ENCODE data around the gene PPA2. TPM values are rescaled to one million over a fixed set of nuclear protein-coding genes. Genes with fewer than 3 reads are reported as not detected.

Gene PPA2
- total and polyA plus RNA-seq, 10 of the 15 experiments (the other 5 are each of a cell fraction or from before 2014, with no cell fraction given) = 93.8 to 293 (median 146) TPM

DNA sequence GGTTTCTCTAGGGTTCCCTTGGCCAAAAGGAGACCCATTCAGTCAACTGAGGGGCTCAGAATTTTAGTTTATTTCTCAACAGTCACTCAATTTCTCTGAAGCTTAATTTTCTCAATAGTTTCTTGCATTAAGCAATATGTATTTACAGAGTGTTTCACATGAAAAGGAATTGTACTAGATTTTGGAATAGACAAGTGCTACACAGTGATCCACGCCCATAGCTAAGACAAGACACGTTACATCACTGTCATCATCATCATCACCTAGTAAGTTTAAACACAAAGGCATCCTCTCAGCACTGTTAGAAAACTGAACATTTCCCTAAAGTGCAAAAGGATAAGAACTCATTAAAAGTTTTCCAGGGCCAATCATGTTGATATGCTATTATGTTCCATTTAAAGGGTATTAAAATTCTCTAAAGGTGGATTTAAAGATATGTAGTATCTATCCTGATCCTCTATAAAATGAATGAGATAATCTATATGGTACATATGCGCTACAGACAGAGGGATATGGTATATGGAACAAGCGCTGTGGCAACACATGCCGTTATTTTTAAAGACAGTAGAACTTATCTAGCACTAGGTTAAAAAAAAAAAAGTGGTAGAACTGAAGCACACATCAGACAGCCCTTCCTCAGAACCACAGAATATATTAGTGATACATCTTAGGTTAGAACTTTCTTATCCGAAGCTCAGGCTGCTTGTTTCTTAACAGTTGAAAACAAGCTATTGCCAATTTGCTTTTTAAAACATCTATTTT, 12.1 kb downstream of the PPA2 start:
- DNase-seq (ENCODE audit: low read depth, low spot score) (no peak), ATAC-seq (no peak; the same call in 2 of the 3 replicates), FAIRE-seq (no peak)
- Histone ChIP-seq H3K4me1 (ENCODE audit: control insufficient read depth, insufficient read depth, low read length) (no peaks in the 10 kb centered on the region), H3K4me3 (no peak overlapping the region), H3K9ac (ENCODE audit: control insufficient read depth, insufficient read depth, low read length) (no peak overlapping the region), H3K4me2 (ENCODE audit: control insufficient read depth, insufficient read depth) (no peak overlapping the region), H3K27me3 (replicated peaks in 1 of 2; ENCODE audit: control insufficient read depth in 2 of 2, insufficient read depth in 2 of 2, low read length in 1 of 2) (no peaks in the 10 kb centered on the region), H3K9me3 (replicated peaks; ENCODE audit: control insufficient read depth, insufficient read depth, low read length) (peaks cover 19% of the 10 kb centered on the region; the same call in 2 of the 3 replicates), H3K36me3 (ENCODE audit: control insufficient read depth in 2 of 2, insufficient read depth in 2 of 2, low read length in 1 of 2) (peaks cover 2 to 4% of the 10 kb centered on the region in 2 experiments; a peak in 1 of 4 replicates), H3K79me2 (ENCODE audit: control insufficient read depth, insufficient read depth, low read length) (peaks cover 2% of the 10 kb centered on the region), H4K20me1 (ENCODE audit: control insufficient read depth, insufficient read depth) (no peaks in the 10 kb centered on the region), H2AFZ (ENCODE audit: control insufficient read depth, low read depth, low read length) (no peak overlapping the region), H3K27ac (ENCODE audit: control insufficient read depth, insufficient read depth) (no peak overlapping the region)
- RAD21 ChIA-PET (ENCODE audit: unreplicated experiment) = no interaction called here
- no TSS peak for BruUV-seq (replicated peaks)
- SMC1A ChIA-PET (ENCODE audit: uncharacterized antibody, unreplicated experiment) = interaction anchor here (0.7 to 2.2 kb wide), 3 partner anchors 9 to 12 kb away, joined by 3 to 6 read pairs (median 3); partner anchors contain the start of gene PPA2
- WGBS (ENCODE audit: insufficient coverage, insufficient replicate concordance, low lambda C conversion rate, missing lambda C conversion rate) = 97% methylated on average over 6 of the region's 6 CpGs
- TF ChIP-seq, protein P1, sequence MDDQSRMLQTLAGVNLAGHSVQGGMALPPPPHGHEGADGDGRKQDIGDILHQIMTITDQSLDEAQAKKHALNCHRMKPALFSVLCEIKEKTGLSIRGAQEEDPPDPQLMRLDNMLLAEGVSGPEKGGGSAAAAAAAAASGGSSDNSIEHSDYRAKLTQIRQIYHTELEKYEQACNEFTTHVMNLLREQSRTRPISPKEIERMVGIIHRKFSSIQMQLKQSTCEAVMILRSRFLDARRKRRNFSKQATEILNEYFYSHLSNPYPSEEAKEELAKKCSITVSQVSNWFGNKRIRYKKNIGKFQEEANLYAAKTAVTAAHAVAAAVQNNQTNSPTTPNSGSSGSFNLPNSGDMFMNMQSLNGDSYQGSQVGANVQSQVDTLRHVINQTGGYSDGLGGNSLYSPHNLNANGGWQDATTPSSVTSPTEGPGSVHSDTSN (IDR thresholded peaks at IDR 0.05; ENCODE audit: insufficient replicate concordance, low read depth, low read length) = no peak
- TF ChIP-seq RUNX3 (IDR thresholded peaks at IDR 0.05; ENCODE audit: low read length) (no peak), BCL11A (IDR thresholded peaks at IDR 0.05; ENCODE audit: low read depth, low read length) (no peak), WRNIP1 (IDR thresholded peaks at IDR 0.05; ENCODE audit: borderline replicate concordance, low read depth, low read length) (no peak), CHD1 (IDR thresholded peaks at IDR 0.05; ENCODE audit: low read depth, low read length) (no peak), CBFB (IDR thresholded peaks at IDR 0.05; ENCODE audit: low read depth) (no peak), TCF7 (IDR thresholded peaks at IDR 0.05; ENCODE audit: borderline replicate concordance) (no peak)
- TF ChIP-seq, protein P2, sequence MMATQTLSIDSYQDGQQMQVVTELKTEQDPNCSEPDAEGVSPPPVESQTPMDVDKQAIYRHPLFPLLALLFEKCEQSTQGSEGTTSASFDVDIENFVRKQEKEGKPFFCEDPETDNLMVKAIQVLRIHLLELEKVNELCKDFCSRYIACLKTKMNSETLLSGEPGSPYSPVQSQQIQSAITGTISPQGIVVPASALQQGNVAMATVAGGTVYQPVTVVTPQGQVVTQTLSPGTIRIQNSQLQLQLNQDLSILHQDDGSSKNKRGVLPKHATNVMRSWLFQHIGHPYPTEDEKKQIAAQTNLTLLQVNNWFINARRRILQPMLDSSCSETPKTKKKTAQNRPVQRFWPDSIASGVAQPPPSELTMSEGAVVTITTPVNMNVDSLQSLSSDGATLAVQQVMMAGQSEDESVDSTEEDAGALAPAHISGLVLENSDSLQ (IDR thresholded peaks at IDR 0.05) = no peak
- CTCF ChIA-PET = interaction anchor here (0.6 to 2.8 kb wide), 5 partner anchors 9 to 321 kb away, joined by 3 to 11 read pairs (median 3); partner anchors contain the start of gene PPA2
- POLR2A ChIA-PET = no interaction called here
- intact Hi-C loops (cut with micrococcal nuclease; ENCODE audit: unreplicated experiment) (no loop called here), in situ Hi-C loops (cut with MboI) (loop anchor here (25.0 kb wide), 1 partner anchor 1400 kb away; no protein-coding TSS in a partner anchor)

All from GM12878 (cell line).